D721Med (cell line): Measurements from ENCODE around the gene SLC24A3.

Experiments
- DNase-seq: peaks from one replicate; pipeline ENCODE4 v3.0.0; 2011; ENCODE audit warnings: low spot score; ENCODE audit not compliant: insufficient read length
- FAIRE-seq: peaks from 2 replicates; lab custom pipeline; 2011; peaks lifted over from hg19 to GRCh38; lab: Jason Lieb, UNC
- CTCF ChIP-seq: IDR thresholded peaks from 2 replicates; pipeline ENCODE4 v1.5.1; 2012; ENCODE audit warnings: mild to moderate bottlenecking, control low read depth; ENCODE audit not compliant: insufficient read depth; ENCODE audit errors: missing control alignments

Gene SLC24A3

GRCh38 chr20:19275630-19276071 lies 63.2 kb downstream of the SLC24A3 start:
- DNase-seq: no peak
- FAIRE-seq: no peak
- TF ChIP-seq CTCF: no peak

DNA sequence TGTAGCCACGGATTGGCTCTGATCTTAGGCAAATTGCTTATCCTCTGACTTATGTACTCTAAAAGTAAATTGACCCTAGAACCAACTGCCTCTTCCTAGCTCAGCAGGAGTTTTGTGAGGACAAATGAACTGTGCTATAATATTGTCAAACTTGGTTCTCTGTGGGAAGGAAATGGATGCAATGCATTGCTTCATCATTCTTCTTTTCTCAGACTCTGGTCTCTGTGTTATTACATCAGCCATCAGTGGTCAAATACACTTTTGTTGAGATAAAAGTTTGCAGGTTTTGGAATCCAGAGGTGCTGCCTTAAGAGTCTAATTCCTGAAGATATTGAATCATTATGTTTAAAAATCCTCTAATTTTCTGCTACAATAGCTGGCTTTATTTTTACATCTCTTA lies 64.9 kb downstream of the SLC24A3 start:
- DNase-seq (no peak), FAIRE-seq (no peak)
- no peak for TF ChIP-seq CTCF

GRCh38 chr20:19283490-19284025 lies 71.1 kb downstream of the SLC24A3 start:
- no peak for FAIRE-seq
- no peak for TF ChIP-seq CTCF
- no peak for DNase-seq

GRCh38 chr20:19284400-19285178 lies 72.1 kb downstream of the SLC24A3 start:
- no peak for TF ChIP-seq CTCF
- no peak for FAIRE-seq
- DNase-seq: no peak

GRCh38 chr20:19285436-19285835 lies 73.0 kb downstream of the SLC24A3 start:
- FAIRE-seq: no peak
- DNase-seq: no peak

GRCh38 chr20:19288061-19288460 lies 75.6 kb downstream of the SLC24A3 start:
- DNase-seq: no peak
- TF ChIP-seq CTCF: no peak
- no peak for FAIRE-seq

More at GRCh38 chr20:19285436-19285835, 73.0 kb downstream of the SLC24A3 start:
- TF ChIP-seq CTCF: no peak

- no peak for DNase-seq
- no peak for FAIRE-seq
- no peak for TF ChIP-seq CTCF
These were observed 76.2 kb downstream of the SLC24A3 start for GRCh38 chr20:19288636-19289035.
